ENCODE results near the gene FZD10.

DNA sequence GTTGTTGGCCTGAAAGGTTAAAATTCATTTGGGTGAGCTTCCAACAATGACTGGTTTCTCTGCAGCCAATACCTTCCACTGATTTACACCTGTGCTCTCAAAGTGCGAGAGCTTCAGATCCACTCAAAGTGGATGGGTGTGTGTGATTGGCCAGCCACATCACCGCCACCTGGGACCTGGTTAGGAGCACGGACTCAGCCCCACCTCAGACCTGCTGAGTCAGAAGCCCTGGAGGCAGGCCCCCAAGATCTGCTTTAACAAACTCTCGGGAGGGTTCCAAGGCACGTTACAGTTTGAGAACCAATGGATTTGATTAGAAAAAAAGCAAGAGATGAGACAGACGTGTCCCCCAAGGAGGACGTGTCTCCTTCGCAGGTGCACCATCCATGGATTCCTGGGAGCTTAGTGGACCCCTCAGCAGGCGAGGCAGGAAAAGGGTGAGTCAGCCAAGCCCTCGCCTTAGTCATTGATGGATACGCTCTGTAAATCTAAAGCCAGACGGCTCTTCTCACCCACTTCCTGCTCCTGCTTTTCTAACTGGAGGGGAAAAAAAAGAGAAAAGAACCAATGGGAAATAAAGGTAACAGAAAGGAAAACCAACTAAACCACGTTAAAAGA is 24.5 kb downstream of the FZD10 start:
- no peak for TF ChIP-seq POLR2A (IDR thresholded peaks at IDR 0.05)
- TF ChIP-seq, protein P1, sequence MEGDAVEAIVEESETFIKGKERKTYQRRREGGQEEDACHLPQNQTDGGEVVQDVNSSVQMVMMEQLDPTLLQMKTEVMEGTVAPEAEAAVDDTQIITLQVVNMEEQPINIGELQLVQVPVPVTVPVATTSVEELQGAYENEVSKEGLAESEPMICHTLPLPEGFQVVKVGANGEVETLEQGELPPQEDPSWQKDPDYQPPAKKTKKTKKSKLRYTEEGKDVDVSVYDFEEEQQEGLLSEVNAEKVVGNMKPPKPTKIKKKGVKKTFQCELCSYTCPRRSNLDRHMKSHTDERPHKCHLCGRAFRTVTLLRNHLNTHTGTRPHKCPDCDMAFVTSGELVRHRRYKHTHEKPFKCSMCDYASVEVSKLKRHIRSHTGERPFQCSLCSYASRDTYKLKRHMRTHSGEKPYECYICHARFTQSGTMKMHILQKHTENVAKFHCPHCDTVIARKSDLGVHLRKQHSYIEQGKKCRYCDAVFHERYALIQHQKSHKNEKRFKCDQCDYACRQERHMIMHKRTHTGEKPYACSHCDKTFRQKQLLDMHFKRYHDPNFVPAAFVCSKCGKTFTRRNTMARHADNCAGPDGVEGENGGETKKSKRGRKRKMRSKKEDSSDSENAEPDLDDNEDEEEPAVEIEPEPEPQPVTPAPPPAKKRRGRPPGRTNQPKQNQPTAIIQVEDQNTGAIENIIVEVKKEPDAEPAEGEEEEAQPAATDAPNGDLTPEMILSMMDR (IDR thresholded peaks at IDR 0.05): no peak
